ENCODE data around the gene TCFL5.
A peak's percentile ranks its signal among the peaks of the same experiment; 100 is the strongest.
"Not testable (repeated sequence)": the region's sequence is repeated elsewhere in the genome, so short reads cannot be mapped to it uniquely, and the experiment has no call there.

The TCFL5 gene

DNA sequence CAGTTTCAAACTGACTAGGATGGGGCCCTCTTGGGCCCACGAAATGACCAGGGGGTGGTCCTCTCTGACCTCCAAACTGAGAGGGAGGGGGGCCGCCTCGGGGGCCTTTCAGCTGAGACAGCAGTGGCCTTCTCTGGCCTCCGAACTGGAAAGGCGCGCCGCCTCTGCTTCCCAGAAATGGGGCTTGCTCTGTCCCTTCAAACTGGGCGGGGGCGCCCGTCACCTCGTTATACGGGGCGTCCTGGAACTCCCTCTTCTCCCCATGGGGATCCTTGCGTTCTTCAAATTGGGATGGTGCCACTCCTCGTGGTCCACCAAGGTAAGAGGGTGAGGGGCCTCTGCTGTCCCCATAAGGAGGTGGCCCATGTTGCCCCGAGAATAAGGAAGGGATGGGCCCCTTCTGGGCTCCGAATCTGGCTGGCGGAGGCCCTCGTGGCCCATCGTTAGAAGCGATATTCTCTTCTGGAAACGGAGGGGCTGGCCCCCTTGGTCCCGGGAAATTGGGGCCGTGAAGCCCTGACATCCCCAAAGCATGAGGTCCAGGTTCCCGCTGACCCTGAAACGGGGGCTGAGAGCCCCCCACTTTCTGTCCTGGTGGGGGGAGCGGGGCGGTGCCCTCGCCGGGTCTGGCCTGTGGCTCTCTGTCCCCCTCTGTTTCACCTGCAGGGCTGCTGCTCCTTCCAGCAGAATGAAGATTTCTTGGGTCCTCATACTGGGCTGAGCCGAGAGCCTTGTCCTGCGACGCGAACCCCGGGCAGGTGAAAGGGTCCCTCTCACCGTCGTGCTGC, 18.7 kb upstream of the TCFL5 start:
- no peak for DNase-seq (ENCODE audit: low spot score)

DNA sequence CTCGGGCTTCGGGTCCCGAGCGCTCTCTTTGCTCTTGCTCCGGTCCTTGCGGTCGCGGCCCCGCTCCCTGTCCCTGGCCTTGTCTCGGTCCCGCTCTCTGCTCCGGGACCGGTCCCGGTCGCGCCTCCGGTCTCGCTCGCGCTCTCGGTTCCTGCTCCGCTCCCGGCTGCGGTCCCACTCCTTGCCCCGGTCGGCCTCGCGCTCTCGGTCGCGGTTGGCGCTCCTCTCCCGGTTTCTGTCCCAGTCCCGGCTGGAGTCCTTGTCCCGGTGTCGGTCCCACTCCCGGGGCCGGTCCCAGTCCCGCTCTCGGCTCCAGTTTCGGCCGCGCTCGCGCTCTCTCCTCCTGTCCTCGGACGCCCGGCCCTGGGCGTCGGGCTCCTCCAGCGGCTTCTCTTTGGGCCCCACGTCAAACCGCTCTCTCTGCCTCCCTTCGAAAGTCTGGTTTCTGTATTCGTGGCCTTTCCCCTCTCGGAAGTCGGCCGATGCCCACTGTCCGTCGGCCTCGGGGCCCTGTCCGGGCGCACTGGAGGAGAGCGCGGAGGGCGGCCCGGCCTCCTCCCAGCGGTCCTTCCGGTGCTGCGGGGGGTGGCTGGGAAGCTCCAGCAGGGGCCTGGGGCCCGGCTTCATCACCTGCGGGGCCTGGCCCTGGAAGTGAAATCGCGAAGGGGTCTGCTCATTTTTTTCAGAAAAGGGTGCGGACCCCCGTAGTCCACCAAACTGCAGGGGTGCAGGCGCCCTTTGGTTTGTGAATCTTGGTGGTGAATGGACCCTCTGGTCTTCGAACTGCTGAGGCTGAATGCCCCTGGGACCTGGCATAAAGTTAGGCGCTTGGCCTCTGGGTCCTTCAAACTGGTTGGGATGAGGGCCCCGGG, 17.9 kb upstream of the TCFL5 start:
- DNase-seq (ENCODE audit: low spot score): no peak

DNA sequence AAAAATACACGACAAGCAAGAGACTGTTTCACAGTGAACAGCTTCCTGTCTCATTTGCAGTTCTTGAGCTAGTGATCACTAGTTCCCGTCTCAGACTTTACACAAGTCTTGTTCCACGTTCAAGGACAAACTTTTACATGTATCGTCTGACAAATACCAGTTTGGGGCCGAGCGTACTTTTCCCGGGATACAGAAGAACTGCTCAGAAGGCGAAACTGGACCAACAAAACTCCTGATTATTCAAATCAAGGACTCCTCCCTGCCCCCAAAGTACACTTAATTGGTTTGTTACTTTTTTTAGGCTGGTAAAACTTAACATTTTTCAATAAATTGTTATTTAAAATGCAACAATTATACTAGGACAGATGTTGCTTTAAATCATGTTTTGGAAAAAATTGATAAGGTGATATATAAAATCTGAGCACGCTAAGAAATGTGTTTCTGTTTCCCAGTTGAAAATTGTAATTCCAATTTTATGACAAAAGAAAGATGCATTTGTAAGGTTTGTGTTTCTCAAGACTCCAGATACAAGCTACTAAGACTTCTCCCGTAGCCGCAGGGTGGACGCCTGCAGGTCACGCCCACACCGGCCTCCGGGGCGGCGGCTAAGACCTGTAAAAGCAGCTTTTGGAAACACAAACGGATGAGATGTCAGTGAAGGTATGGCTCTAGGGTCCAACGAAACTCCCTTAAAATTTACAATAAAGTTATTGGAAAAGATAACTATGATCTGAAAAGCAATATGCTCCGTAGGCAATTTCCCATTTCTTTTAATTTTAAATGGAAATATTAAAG, 16.8 kb upstream of the TCFL5 start:
- DNase-seq (ENCODE audit: low spot score): no peak

DNA sequence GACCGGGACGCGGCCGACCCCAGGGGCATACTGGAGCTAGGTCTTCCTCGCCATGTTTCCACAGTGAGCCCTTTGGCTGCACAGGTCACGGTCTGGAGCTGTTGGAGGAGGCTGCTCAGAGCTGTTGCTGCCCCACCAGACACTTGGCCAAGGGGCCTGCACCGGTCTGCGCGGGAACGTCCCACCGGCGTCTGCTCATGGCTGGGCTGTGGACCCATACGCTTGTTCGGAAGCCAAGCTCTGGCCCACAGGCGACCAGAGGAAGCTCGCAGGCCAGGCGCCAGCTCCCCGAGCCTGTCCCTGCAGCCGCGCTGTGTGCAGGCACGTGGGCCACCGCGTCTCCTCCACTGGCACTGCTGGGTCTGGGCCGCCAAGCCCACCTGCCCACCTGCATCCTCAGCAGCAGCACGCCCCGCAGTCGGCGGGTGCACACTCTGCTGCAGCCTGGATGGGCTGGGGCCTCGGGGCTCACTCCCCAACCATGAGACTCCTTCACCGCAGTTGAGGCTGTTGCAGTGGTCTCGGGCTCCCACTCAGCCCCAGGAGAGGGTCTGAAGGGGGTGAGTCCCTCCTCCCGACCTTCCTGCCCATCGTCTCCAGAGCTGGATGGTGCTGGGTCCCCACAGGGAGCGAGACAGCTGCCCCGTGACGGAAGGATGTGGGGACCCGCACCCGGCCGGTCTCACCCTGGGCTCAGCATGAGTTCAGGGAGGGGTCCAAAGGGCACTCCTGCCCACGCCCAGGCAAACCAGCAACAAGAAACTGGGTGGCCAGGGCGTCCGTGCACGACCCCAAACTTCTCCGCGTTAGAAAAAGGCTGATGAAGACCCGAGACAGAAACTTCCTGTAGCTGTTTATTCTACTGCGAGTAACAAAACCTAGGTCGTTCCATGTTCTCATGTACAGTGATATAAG, 15.5 kb upstream of the TCFL5 start:
- no peak for DNase-seq (ENCODE audit: low spot score)

DNA sequence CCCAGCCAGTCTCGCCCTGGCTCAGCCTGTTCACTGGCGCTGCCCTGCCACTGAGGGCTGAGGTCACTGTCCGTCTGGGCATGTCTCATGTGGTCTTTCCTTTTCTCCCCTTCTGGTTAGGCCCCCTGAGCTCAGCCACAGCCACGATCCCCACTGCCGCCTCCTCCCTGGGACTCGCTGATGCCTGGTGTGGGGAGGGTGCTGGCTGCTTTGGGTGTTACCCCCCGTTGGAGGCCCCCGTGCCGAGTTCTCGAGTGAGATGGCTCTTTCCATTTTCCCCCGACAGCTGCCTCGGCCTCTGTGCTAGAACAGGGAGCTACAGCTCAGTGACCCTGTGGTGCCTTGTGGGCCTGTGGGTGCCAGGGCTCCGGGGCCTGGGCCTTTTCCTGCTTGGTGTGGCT, 14.9 kb upstream of the TCFL5 start:
- no peak for DNase-seq (ENCODE audit: low spot score)

DNA sequence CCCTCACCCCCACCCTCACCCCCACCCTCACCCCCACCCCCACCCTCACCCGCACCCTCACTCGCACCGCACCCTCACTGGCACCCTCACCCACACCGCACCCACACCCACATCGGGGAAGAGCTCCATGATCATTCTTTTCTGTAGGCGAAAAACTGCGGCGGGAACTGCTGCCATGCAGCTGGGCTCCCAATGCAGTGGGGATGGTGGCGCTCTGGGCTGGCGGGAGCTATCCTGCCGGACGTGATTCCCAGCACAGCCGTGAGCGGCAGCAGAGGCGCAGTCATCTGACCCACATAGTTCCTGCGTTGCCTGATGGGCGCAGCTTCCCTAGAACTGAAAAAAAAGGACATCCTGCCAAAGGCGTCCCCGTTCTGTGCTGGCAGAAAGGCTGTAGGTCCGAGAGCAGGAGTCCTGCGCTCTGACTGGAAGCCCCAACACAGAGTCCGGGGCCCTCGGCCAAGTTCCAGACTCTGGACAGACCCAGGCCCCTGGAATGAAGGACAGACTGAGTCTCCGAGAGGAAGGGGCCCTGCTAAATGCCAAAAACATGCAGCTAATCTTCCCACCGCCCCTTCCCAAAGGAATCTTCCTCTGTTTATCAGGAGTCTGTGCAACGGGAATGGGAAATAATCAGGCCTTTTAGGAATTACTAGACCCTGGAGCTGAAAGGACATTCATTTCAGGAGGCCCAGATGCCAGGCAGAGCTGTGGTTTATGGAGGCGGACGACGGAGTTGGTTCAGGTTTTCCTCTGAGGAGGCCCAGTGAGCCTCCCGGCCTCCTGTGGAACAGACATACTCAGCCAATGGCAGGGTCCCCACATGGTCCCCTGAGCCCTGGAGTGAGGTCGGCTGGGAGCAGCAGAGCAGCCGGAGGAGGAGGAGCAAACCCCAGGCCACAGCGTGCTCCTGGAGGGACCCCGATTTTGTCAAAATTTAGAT, 14.1 kb upstream of the TCFL5 start:
- DNase-seq (ENCODE audit: low spot score): peak; percentile 73

DNA sequence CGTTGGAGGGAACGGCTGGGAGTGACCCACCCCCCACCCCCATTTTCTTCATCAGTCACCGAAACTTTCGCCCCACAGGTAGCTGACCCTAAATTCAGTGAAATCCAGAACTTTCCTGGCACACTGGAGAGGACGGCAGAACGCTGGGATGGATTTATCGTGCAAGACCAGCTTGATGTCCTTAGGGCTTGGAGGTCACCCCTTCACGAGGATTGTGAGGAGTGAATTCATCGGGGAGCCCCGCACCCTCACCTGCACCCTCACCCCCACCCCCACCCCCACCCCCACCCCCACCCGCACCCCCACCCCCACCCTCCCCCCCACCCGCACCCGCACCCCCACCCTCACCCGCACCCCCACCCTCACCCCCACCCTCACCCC, 13.3 kb upstream of the TCFL5 start:
- no peak for DNase-seq (ENCODE audit: low spot score)

DNA sequence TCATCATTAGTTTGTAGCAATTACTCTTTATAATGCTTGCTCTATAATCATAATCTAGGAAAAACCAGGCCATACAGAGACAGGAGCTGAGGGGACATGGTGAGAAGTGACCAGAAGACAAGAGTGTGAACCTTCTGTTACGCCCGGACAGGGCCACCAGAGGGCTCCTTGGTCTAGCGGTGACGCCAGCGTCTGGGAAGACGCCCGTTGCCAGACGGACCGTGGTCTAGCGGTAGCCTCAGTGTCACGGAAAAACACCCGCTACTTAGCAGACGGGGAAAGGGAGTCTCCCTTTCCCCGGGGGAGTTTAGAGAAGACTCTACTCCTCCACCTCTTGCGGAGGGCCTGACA, 12.0 kb upstream of the TCFL5 start:
- DNase-seq (ENCODE audit: low spot score): not testable (repeated sequence)

DNA sequence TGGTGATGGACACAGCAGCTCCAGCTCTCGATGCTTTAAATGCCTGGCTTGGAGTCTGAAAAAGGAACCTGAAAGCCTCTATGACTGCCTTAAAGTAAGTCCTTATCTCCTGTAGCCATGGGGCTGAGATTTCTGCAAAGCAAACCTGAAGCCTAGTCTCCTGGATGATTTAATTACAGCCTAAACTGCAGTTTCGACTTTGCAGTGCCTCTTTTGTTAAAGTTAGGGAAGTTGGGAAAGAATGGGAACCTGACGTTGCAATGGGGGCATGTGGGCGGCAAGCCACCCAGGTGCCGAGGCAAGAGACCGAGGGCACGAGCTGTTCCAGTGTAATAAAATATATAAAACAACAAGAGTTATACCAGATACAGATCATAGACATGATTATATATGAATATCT, 11.7 kb upstream of the TCFL5 start:
- DNase-seq (ENCODE audit: low spot score): no peak

DNA sequence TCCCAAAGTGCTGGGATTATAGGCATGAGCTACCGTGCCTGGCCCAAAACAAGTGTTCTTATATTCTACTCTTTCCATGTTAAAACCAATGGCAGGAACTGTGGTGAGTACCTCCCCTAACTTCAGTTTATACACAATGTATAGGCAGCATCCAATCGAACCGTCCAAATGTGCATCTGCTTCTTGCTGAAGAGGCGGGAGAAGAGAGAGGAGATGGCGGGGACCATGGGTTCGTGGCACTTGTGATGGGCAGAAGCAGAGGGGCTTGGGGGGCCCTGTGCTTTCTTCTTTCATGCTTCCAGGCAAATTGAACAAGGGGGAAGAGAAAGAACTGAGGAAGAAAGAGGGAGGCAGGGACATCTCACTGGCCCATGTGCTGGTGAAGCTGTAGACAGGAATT, 11.2 kb upstream of the TCFL5 start:
- DNase-seq (ENCODE audit: low spot score): no peak

DNA sequence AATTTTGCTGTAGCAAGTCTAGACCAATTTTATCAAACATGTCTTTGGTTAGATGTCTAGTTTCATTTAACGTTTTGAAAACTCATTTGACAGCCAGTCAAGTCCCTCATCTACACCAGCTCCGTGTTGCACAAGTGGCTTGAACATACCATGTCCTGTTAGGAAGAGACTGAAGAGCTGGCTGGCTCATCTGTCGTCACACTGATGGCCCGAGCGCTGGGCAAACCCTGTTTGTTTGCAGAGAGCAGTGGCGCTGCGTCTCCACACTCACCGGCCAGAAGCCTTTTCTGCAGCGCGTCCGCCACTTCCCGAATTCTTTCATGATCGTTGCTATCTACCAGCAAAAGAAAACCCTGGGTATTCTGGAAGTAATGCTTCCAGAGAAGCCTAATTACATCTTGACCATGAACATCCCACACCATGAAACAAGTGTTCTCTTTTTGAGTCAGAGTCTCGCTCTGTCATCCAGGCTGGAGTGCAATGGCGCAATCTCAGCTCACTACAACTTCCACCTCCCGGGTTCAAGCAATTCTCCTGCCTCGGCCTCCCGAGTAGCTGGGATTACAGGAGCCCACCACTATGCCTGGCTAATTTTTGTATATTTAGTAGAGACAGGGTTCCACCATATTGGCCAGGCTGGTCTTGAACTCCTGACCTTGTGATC, 10.7 kb upstream of the TCFL5 start:
- no peak for DNase-seq (ENCODE audit: low spot score)

DNA sequence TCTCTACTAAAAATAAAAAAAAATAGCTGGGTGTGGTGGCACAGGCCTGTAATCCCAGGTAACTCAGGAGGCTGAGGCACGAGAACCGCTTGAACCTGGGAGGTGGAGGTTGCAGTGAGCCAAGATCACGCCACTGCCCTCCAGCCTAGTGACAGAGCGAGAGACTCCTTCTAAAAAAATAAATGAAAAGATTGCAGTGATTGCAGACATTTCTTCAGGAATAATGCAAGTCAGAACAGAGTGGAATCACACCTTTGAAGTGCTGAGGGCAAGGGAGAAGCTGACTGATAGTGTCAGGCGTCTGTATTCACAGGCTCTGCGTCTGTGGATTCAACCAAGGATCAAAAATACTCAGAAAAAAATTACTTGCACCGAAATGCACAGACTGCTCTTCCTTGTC, 2.6 kb upstream of the TCFL5 start:
- no peak for DNase-seq (ENCODE audit: low spot score)

DNA sequence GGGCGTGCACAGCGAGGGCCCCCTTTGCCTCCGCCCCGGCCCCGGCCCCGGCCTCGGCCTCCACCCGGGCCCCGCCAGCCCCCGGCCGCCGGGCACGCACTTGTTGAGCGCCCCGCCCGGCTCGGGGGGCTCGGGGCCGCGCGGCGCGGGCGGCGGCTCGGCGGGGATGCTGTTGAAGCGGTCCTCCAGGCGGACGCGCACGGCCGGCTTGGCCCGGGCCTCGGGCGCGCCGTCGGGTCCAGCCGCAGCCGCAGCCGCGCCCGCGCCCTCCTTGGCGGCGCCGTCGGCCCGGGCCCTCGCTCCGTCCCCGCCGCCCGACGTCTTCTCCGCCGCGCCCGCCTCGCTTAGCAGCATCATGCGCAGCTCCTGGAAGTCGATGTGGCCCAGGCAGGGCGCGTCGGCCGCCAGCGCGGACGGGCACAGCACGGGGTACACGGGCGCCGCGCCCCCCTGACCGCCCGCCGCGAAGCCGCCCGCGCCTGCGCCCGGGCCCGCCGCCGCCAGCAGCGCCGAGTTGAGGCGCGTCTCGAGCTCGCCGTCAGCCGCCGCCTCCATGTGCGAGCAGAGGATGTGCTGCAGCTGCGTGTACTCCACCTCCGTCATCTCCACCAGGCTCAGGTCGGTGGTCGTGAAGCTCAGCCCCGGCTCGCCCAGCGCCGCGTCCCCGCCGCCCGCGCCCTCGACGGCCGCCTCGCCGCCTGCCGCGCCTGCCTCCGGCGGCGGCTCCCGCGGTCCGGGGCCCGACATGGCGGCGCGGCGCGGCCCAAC, 514 bp downstream of the TCFL5 start:
- DNase-seq (ENCODE audit: low spot score): no peak

DNA sequence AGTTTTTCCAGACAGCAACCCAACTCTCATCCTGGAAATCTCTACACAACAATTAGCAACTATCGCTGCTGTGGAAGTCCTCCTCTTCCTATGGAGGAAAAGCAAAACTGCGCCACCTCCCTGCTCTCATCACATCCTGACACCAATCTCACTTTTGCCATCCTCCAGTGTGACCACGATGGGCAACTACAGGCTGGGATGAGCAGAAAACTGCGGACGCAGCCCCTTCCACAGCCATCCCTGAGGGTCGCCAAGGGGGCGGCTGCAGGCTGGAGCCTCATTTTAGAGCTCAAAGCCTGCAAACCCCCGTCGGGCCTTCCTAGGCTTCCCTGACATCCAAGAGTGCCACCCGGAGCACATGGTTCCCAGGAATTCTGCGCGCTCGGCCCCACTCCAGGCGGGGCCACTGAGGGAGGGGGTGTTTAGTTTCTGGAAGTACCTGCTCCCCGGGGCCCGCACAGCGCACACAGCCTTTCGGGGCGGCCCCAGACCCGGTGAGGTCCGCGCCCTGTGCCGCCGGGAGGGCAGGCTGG, 1.2 kb downstream of the TCFL5 start:
- peak; percentile 62 for DNase-seq (ENCODE audit: low spot score)

DNA sequence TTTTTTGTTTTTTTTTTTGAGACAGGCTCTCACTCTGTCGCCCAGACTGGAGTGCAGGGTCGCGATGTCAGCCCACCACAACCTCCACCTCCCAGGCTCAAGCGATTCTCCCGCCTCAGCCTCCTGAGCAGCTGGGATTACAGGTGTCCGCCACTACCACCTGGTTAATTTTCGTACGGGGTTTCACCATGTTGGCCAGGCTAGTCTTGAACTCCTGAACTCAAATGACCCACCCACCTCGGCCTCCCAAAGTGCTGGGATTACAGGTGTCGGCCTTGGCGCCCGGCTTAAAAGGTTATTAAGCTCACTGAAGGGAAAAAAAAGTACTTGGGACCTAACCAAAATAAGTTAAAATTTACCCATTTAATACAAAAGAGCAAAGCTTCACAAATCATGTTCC, 1.9 kb downstream of the TCFL5 start:
- no peak for DNase-seq (ENCODE audit: low spot score)

DNA sequence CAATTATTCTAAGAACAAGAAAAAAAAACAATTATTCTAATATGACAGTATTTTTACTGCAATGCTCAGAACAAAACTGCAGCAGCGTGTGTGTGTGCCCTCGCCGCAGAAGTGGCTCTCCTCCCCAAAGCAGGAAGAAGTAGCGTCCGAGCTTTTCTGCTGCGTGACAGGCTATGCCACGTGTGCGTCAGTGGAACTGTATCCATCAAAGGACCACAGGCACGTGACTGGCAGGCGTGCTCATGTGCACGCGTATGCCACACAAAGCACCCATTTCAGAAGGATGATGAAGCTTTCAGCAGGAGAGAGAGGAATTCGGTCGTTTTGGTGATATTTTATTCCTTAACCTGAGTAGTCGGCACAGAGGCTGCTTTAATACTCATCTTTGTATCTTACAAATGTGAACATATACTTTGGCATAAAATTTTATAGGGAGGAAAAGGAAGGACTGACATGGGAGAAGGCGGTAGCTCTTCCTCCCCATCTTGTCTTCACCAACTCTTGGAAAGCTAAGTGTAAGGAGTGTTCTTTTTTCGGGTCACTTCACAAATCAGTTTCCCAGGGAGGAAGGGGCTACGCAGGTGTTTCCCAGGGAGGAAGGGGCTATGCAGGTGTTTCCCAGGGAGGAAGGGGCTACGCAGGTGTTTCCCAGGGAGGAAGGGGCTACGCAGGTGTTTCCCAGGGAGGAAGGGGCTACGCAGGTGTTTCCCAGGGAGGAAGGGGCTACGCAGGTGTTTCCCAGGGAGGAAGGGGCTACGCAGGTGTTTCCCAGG, 3.4 kb downstream of the TCFL5 start:
- DNase-seq (ENCODE audit: low spot score): peak; percentile 66

DNA sequence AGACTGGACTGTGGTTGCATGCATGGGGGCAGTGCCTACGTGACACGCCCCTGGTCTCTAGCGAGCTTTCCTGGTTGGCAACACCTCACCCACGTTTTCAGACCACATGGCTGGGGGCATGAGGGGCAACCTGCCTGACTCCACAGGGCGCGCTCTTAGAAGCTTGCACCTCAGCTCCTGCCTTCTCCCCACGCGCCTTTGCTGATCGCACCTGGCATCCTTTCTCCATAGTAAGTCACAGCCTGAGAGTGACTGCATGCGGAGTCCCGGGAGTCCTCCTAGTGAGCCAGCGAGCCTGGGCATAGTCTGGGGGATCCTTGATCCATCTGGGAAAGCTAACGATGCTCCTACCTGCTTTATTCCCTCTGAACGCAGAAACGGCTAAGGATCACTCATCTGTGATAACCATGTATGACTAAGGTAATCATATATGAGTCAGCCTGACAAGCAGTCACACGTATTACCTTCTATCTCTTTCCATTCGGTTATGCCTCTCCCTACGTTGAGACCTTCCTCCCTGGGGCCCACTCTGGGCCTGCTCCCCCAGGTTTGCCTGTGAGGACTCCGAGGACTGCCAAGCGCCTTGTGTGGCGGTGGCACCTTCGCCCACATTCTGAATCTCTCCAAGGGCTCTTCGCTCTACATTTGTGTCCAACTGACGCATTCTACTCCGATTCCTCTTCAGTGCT, 4.5 kb downstream of the TCFL5 start:
- no peak for DNase-seq (ENCODE audit: low spot score)
